ENCODE data around the gene TJAP1. TPM values are rescaled to one million over a fixed set of nuclear protein-coding genes. Genes with fewer than 3 reads are reported as not detected.

Gene TJAP1
- total RNA-seq, 1 donor from 2014 or later = 12.9 TPM

GRCh38 chr6:43488667-43489276 lies 11.4 kb downstream of the TJAP1 start:
- no peaks in the 10 kb centered on the region for H3K36me3 ChIP-seq
- H3K4me1 ChIP-seq = peaks cover 12% of the 10 kb centered on the region
- H3K27me3 ChIP-seq = no peaks in the 10 kb centered on the region
- no peak overlapping the region for H3K4me3 ChIP-seq
- no peak overlapping the region for H3K4me3 Mint-ChIP-seq
- no peak overlapping the region for H2AFZ ChIP-seq (replicated peaks)
- peaks cover 10% of the 10 kb centered on the region for H3K4me1 Mint-ChIP-seq
- H3K9me3 ChIP-seq (ENCODE audit: low read depth) = no peaks in the 10 kb centered on the region
- H3K9me3 Mint-ChIP-seq = no peaks in the 10 kb centered on the region
- H3K36me3 Mint-ChIP-seq = peaks cover 9% of the 10 kb centered on the region
- peaks cover 16% of the 10 kb centered on the region for H4K20me1 ChIP-seq (ENCODE audit: low read depth)
- H3K79me2 ChIP-seq (ENCODE audit: low read depth) = no peaks in the 10 kb centered on the region
- DNase-seq (ENCODE audit: low spot score) = no peak
- H3F3A ChIP-seq (ENCODE audit: low read depth) = no peaks in the 10 kb centered on the region
- H3K4me2 ChIP-seq = peak overlapping the region; percentile 5
- H3K27me3 Mint-ChIP-seq (ENCODE audit: insufficient read depth, low read depth) = no peaks in the 10 kb centered on the region
- H3K9ac ChIP-seq = peak overlapping the region; percentile 17
- no peak for TF ChIP-seq CTCF (IDR thresholded peaks at IDR 0.05)
- TF ChIP-seq EZH2phosphoT487 (IDR thresholded peaks at IDR 0.05) = no peak
- TF ChIP-seq EZH2 (IDR thresholded peaks at IDR 0.05) = no peak
- peak overlapping the region; percentile 25 for H3K27ac Mint-ChIP-seq
- H3K27ac ChIP-seq = no peak overlapping the region

GRCh38 chr6:43489277-43490072 lies 12.1 kb downstream of the TJAP1 start:
- Mint-ChIP-seq H3K4me3 (no peak overlapping the region), H3K36me3 (peaks cover 9% of the 10 kb centered on the region), H3K9me3 (no peaks in the 10 kb centered on the region), H3K27ac (no peak overlapping the region), H3K27me3 (ENCODE audit: insufficient read depth, low read depth) (peaks cover 2% of the 10 kb centered on the region), H3K4me1 (peaks cover 10% of the 10 kb centered on the region)
- no peaks in the 10 kb centered on the region for H3K79me2 ChIP-seq (ENCODE audit: low read depth)
- peak overlapping the region; percentile 17 for H3K9ac ChIP-seq
- H3K27ac ChIP-seq = no peak overlapping the region
- no peaks in the 10 kb centered on the region for H3K27me3 ChIP-seq
- no peaks in the 10 kb centered on the region for H3K36me3 ChIP-seq
- no peaks in the 10 kb centered on the region for H3K9me3 ChIP-seq (ENCODE audit: low read depth)
- peak overlapping the region; percentile 5 for H3K4me2 ChIP-seq
- TF ChIP-seq EZH2phosphoT487 (IDR thresholded peaks at IDR 0.05) = no peak
- no peak for TF ChIP-seq EZH2 (IDR thresholded peaks at IDR 0.05)
- no peak for TF ChIP-seq CTCF (IDR thresholded peaks at IDR 0.05)
- no peak overlapping the region for H2AFZ ChIP-seq (replicated peaks)
- peak; percentile 61 for DNase-seq (ENCODE audit: low spot score)
- H4K20me1 ChIP-seq (ENCODE audit: low read depth) = peaks cover 15% of the 10 kb centered on the region
- no peak overlapping the region for H3K4me3 ChIP-seq
- H3K4me1 ChIP-seq = peaks cover 12% of the 10 kb centered on the region
- H3F3A ChIP-seq (ENCODE audit: low read depth) = no peaks in the 10 kb centered on the region

GRCh38 chr6:43490523-43490939 lies 13.2 kb downstream of the TJAP1 start:
- Histone ChIP-seq H3K79me2 (ENCODE audit: low read depth) (no peaks in the 10 kb centered on the region), H4K20me1 (ENCODE audit: low read depth) (peaks cover 18% of the 10 kb centered on the region), H3K9me3 (ENCODE audit: low read depth) (no peaks in the 10 kb centered on the region), H3F3A (ENCODE audit: low read depth) (no peaks in the 10 kb centered on the region), H3K36me3 (no peaks in the 10 kb centered on the region), H3K4me1 (peaks cover 12% of the 10 kb centered on the region), H3K27ac (no peak overlapping the region), H3K27me3 (no peaks in the 10 kb centered on the region), H2AFZ (replicated peaks) (no peak overlapping the region), H3K9ac (no peak overlapping the region), H3K4me2 (no peak overlapping the region), H3K4me3 (no peak overlapping the region)
- no peak overlapping the region for H3K4me3 Mint-ChIP-seq
- peak overlapping the region; percentile 46 for H3K27ac Mint-ChIP-seq
- H3K27me3 Mint-ChIP-seq (ENCODE audit: insufficient read depth, low read depth) = peaks cover 4% of the 10 kb centered on the region
- no peak for DNase-seq (ENCODE audit: low spot score)
- no peak for TF ChIP-seq CTCF (IDR thresholded peaks at IDR 0.05)
- peaks cover 9% of the 10 kb centered on the region for H3K36me3 Mint-ChIP-seq
- H3K9me3 Mint-ChIP-seq = no peaks in the 10 kb centered on the region
- peaks cover 10% of the 10 kb centered on the region for H3K4me1 Mint-ChIP-seq

Data from neural progenitor cell (in vitro differentiated cells).